GM12878 (cell line): ENCODE results near the gene CAP2. TPM values are rescaled to one million over a fixed set of nuclear protein-coding genes. Genes with fewer than 3 reads are reported as not detected.

ENCODE experiments used
- ATAC-seq: fragments of 200-7000 bp; cut with Tn5 transposase; 3 replicates; pipeline ENCODE4 v1.9.1; 2020; ENCODE audit warnings: mild to moderate bottlenecking, moderate library complexity
- BruUV-seq: library from RNA; stranded (reverse); fragments of 400-500 nt; replicated peaks from 2 replicates; lab custom pipeline; 2021; lab: Mats Ljungman, UMichigan
- CTCF ChIA-PET: fragments of 300-600 bp; sonication (Branson Sonifier 250); formaldehyde crosslinking; extraction: SDS; loops from one replicate; lab custom pipeline; 2021; ENCODE audit warnings: inconsistent platforms; lab: Yijun Ruan, JAX
- POLR2A ChIA-PET: fragments of 350-600 bp; formaldehyde crosslinking; extraction: SDS; loops from one replicate; lab custom pipeline; 2021; ENCODE audit warnings: inconsistent platforms; lab: Charles Lee
- RAD21 ChIA-PET: fragments of 300-600 bp; sonication (Branson Sonifier 250); formaldehyde crosslinking; loops from one replicate; lab custom pipeline; 2023; ENCODE audit warnings: antibody characterized with exemption; ENCODE audit not compliant: unreplicated experiment; lab: Charles Lee
- SMC1A ChIA-PET: fragments of 300-600 bp; sonication (Branson Sonifier 250); formaldehyde crosslinking; loops from one replicate; lab custom pipeline; 2023; ENCODE audit not compliant: unreplicated experiment, uncharacterized antibody; lab: Charles Lee
- DNase-seq: peaks from one replicate; pipeline ENCODE4 v3.0.0-alpha.2; 2011; ENCODE audit warnings: low read depth, low spot score
- FAIRE-seq: peaks from 3 replicates; lab custom pipeline; 2011; peaks lifted over from hg19 to GRCh38; lab: Jason Lieb, UNC
- H2AFZ ChIP-seq: 2 replicates; pipeline ENCODE4 v1.6.0; 2011; ENCODE audit warnings: low read depth, low read length, control low read depth; ENCODE audit not compliant: control insufficient read depth
- H3K27ac ChIP-seq: 2 replicates; pipeline ENCODE4 v1.5.1; 2011; ENCODE audit warnings: control low read depth; ENCODE audit not compliant: control insufficient read depth, insufficient read depth
- H3K27me3 ChIP-seq, 2 experiments: replicated peaks in 1 of 2; 2 replicates each; pipeline versions ENCODE4 v1.6.0 to v1.6.1; 2011; ENCODE audit warnings: low read length in 1 of 2; ENCODE audit not compliant: control insufficient read depth in 2 of 2, insufficient read depth in 2 of 2
- H3K36me3 ChIP-seq, 2 experiments: 2 replicates each; pipeline ENCODE4 v1.5.1; 2011; ENCODE audit warnings: low read length in 1 of 2; ENCODE audit not compliant: control insufficient read depth in 2 of 2, insufficient read depth in 2 of 2
- H3K4me1 ChIP-seq: 2 replicates; pipeline ENCODE4 v1.6.1; 2011; ENCODE audit warnings: mild to moderate bottlenecking, low read length, moderate library complexity, mixed read lengths; ENCODE audit not compliant: control insufficient read depth, insufficient read depth
- H3K4me2 ChIP-seq: 2 replicates; pipeline ENCODE4 v1.6.0; 2011; ENCODE audit warnings: control low read depth; ENCODE audit not compliant: control insufficient read depth, insufficient read depth
- H3K4me3 ChIP-seq: fragments of 200-600 bp; sonication (generic); 2 replicates; pipeline ENCODE4 v1.5.1; 2016
- H3K79me2 ChIP-seq: 2 replicates; pipeline ENCODE4 v1.6.0; 2011; ENCODE audit warnings: low read length; ENCODE audit not compliant: control insufficient read depth, insufficient read depth
- H3K9ac ChIP-seq: 2 replicates; pipeline ENCODE4 v1.8.0; 2011; ENCODE audit warnings: low read length, control low read depth, mixed read lengths; ENCODE audit not compliant: control insufficient read depth, insufficient read depth
- H3K9me3 ChIP-seq: replicated peaks from 3 replicates; pipeline ENCODE4 v1.5.1; 2011; ENCODE audit warnings: mild to moderate bottlenecking, low read length; ENCODE audit not compliant: control insufficient read depth, insufficient read depth
- H4K20me1 ChIP-seq: 2 replicates; pipeline ENCODE4 v1.6.0; 2011; ENCODE audit not compliant: control insufficient read depth, insufficient read depth
- BHLHE40 ChIP-seq, 2 experiments: fragments of 450-650 bp in 1 of 2; IDR thresholded peaks; 2 replicates each; pipeline ENCODE4 v1.6.1; 2011 to 2017; ENCODE audit warnings: low read depth in 2 of 2, borderline replicate concordance in 1 of 2, improper control_type of control experiment in 1 of 2, low read length in 1 of 2, mild to moderate bottlenecking in 1 of 2
- CHD1 ChIP-seq: IDR thresholded peaks from 2 replicates; pipeline ENCODE4 v1.6.1; 2012; ENCODE audit warnings: low read depth, low read length, improper control_type of control experiment
- CREM ChIP-seq: IDR thresholded peaks from 2 replicates; pipeline ENCODE4 v1.6.1; 2014; ENCODE audit warnings: antibody characterized with exemption, low read depth
- ESRRA ChIP-seq: IDR thresholded peaks from 2 replicates; pipeline ENCODE4 v1.6.1; 2012; ENCODE audit warnings: mild to moderate bottlenecking, low read length, improper control_type of control experiment
- FOS ChIP-seq: IDR thresholded peaks from 3 replicates; pipeline ENCODE4 v1.6.1; 2011; ENCODE audit warnings: borderline replicate concordance; ENCODE audit not compliant: insufficient read length; ENCODE audit errors: extremely low read depth
- IKZF2 ChIP-seq, 2 experiments: fragments of 450-650 bp; IDR thresholded peaks; 2 replicates each; pipeline ENCODE4 v1.6.1; 2017; ENCODE audit warnings: mild to moderate bottlenecking in 2 of 2, moderate library complexity in 2 of 2
- NBN ChIP-seq: fragments of 450-650 bp; IDR thresholded peaks from 2 replicates; pipeline ENCODE4 v1.6.1; 2016
- NFYB ChIP-seq: IDR thresholded peaks from 2 replicates; pipeline ENCODE4 v1.6.1; 2011; ENCODE audit warnings: low read depth, mild to moderate bottlenecking, low read length, improper control_type of control experiment, moderate library complexity; ENCODE audit not compliant: insufficient read depth
- RELA ChIP-seq: fragments of 450-650 bp; IDR thresholded peaks from 2 replicates; pipeline ENCODE4 v1.8.0; 2014; ENCODE audit warnings: borderline replicate concordance; ENCODE audit not compliant: partially characterized antibody
- RFX5 ChIP-seq: IDR thresholded peaks from 2 replicates; pipeline ENCODE4 v1.6.1; 2011; ENCODE audit warnings: low read depth, low read length, improper control_type of control experiment
- SIX5 ChIP-seq: IDR thresholded peaks from 2 replicates; pipeline ENCODE4 v1.6.1; 2011; ENCODE audit warnings: mild to moderate bottlenecking, low read depth, low read length, moderate library complexity; ENCODE audit not compliant: severe bottlenecking
- SMAD5 ChIP-seq: IDR thresholded peaks from 2 replicates; pipeline ENCODE4 v1.6.1; 2016; ENCODE audit warnings: antibody characterized with exemption, low read depth
- SUPT20H ChIP-seq: IDR thresholded peaks from 2 replicates; pipeline ENCODE4 v1.6.1; 2011; ENCODE audit warnings: low read depth, mild to moderate bottlenecking, low read length, moderate library complexity, borderline replicate concordance; ENCODE audit not compliant: control insufficient read depth
- YBX1 ChIP-seq: fragments of 450-650 bp; IDR thresholded peaks from 2 replicates; pipeline ENCODE4 v1.6.1; 2016; ENCODE audit warnings: antibody characterized with exemption
- ZNF274 ChIP-seq: IDR thresholded peaks from one replicate; pipeline ENCODE4 v1.8.0; 2011; ENCODE audit not compliant: insufficient read length, insufficient read depth
- WGBS: methylation state at CpG from one replicate; pipeline ENCODE4 v1.1.6; 2016; ENCODE audit warnings: low lambda C conversion rate; ENCODE audit not compliant: insufficient replicate concordance, insufficient coverage; ENCODE audit errors: missing lambda C conversion rate; 5-methylcytosine and 5-hydroxymethylcytosine counted together
- in situ Hi-C: fragments of 300-500 bp; cut with MboI; formaldehyde crosslinking; loops from 9 replicates; pipeline ENCODE4 v1.14.3; 2018; ENCODE audit warnings: mixed read lengths
- intact Hi-C: fragments of 100-400 bp; cut with micrococcal nuclease; formaldehyde crosslinking; loops from one replicate; pipeline ENCODE4 v1.14.2; 2022; ENCODE audit not compliant: unreplicated experiment
- polyA plus RNA-seq, 11 experiments: library from polyadenylated mRNA; depleted of rRNA in 4 of 11; unstranded in 6 of 11; stranded (reverse) in 5 of 11; fragments of >200 nt; fragmentation: Nextera tagmentation in 4 of 11; fragmentation: Illumina TruSeq in 1 of 11; extraction: Ambion mirVana in 4 of 11; extraction: Trizol in 1 of 11; gene quantifications; 1 replicate in 1 of 11; 2 replicates in 10 of 11; pipeline versions ENCODE4 v1.2.1 to v1.2.3, GENCODE V29; 2011 to 2016; ENCODE audit warnings: inconsistent platforms in 2 of 11, missing spikeins in 2 of 11, low read depth in 1 of 11
- total RNA-seq, 4 experiments: library from RNA; depleted of rRNA in 3 of 4; stranded (reverse); fragments of >200 nt in 3 of 4; fragmentation: Illumina TruSeq in 1 of 4; extraction: Trizol in 1 of 4; gene quantifications; 2 replicates each; pipeline versions ENCODE4 v1.2.1 to v1.2.3, GENCODE V29; 2013 to 2021
- TF ChIP-seq, protein P1 (sequence below): fragments of 450-650 bp; conservative IDR thresholded peaks from 2 replicates; pipeline ENCODE4 v1.6.1; 2017; ENCODE audit warnings: mild to moderate bottlenecking, moderate library complexity
- TF ChIP-seq, protein P2 (sequence below): fragments of 450-650 bp; IDR thresholded peaks from 2 replicates; pipeline ENCODE4 v1.6.1; 2014; ENCODE audit warnings: mild to moderate bottlenecking
- TF ChIP-seq, protein P3 (sequence below), 3 experiments: IDR thresholded peaks in 2 of 3; conservative IDR thresholded peaks in 1 of 3; 2 replicates each; pipeline ENCODE4 v1.5.1; 2011; ENCODE audit warnings: low read depth in 3 of 3, low read length in 3 of 3, mild to moderate bottlenecking in 3 of 3, control low read depth in 2 of 3, moderate library complexity in 2 of 3, inconsistent platforms in 1 of 3, mixed read lengths in 1 of 3; ENCODE audit not compliant: control insufficient read depth in 2 of 3, insufficient read depth in 1 of 3; ENCODE audit errors: extremely low read depth in 1 of 3
- TF ChIP-seq, protein P4 (sequence below): IDR thresholded peaks from 2 replicates; pipeline ENCODE4 v1.6.1; 2011; ENCODE audit warnings: mild to moderate bottlenecking, low read depth, low read length, moderate library complexity; ENCODE audit not compliant: insufficient replicate concordance

Gene CAP2
- total and polyA plus RNA-seq, 10 of the 15 experiments (the other 5 are each of a cell fraction or from before 2014, with no cell fraction given), result 0.10 to 2.0 (median 0.15) TPM; not detected in 7

DNA sequence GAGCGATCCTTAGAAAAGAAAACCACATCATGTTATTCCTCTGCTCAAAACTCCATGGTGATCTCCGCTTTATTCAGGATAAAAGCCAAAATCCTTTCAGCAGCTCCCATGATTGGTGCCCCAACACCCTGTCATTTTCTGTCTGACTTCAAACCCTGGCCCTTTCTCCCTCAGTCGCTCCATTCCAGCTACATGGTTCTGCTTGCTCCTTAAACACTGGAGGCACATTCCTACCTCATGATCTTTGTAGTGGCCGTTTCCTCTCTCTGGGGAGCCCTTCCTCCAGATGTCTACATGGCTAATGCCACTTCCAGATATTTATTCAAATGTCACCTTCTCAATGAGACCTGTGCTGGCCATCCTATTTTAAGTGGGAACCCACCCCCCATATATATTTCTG, 100.8 kb downstream of the CAP2 start:
- no TSS peak for BruUV-seq
- Histone ChIP-seq H3K4me2 (no peak overlapping the region), H3K27me3 (0 out of 4 replicates have a peak, but pooled peaks cover 0 to 1% of the 10 kb centered on the region in 2 experiments), H3K4me1 (no peaks in the 10 kb centered on the region), H3K4me3 (no peak overlapping the region), H3K36me3 (no peaks in the 10 kb centered on the region), H3K79me2 (no peaks in the 10 kb centered on the region), H4K20me1 (no peaks in the 10 kb centered on the region), H3K27ac (no peak overlapping the region), H2AFZ (no peak overlapping the region), H3K9me3 (no peaks in the 10 kb centered on the region), H3K9ac (no peak overlapping the region)
- 2% methylated on average over 4 of the region's 4 CpGs for WGBS
- SMC1A ChIA-PET, result interaction anchor here (0.6 to 3.1 kb wide), 6 partner anchors 8 to 89 kb away, joined by 3 to 16 read pairs (median 3); no protein-coding TSS in a partner anchor
- DNase-seq, result no peak
- no peak for TF ChIP-seq IKZF2 (IDR thresholded peaks at IDR 0.05)
- TF ChIP-seq NBN, result no peak
- no peak for TF ChIP-seq CREM
- no peak for TF ChIP-seq YBX1
- TF ChIP-seq SIX5, result no peak
- TF ChIP-seq FOS, result no peak
- TF ChIP-seq, protein P1, sequence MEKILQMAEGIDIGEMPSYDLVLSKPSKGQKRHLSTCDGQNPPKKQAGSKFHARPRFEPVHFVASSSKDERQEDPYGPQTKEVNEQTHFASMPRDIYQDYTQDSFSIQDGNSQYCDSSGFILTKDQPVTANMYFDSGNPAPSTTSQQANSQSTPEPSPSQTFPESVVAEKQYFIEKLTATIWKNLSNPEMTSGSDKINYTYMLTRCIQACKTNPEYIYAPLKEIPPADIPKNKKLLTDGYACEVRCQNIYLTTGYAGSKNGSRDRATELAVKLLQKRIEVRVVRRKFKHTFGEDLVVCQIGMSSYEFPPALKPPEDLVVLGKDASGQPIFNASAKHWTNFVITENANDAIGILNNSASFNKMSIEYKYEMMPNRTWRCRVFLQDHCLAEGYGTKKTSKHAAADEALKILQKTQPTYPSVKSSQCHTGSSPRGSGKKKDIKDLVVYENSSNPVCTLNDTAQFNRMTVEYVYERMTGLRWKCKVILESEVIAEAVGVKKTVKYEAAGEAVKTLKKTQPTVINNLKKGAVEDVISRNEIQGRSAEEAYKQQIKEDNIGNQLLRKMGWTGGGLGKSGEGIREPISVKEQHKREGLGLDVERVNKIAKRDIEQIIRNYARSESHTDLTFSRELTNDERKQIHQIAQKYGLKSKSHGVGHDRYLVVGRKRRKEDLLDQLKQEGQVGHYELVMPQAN, result no peak
- TF ChIP-seq SUPT20H, result no peak
- TF ChIP-seq, protein P2, sequence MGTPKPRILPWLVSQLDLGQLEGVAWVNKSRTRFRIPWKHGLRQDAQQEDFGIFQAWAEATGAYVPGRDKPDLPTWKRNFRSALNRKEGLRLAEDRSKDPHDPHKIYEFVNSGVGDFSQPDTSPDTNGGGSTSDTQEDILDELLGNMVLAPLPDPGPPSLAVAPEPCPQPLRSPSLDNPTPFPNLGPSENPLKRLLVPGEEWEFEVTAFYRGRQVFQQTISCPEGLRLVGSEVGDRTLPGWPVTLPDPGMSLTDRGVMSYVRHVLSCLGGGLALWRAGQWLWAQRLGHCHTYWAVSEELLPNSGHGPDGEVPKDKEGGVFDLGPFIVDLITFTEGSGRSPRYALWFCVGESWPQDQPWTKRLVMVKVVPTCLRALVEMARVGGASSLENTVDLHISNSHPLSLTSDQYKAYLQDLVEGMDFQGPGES, result no peak
- TF ChIP-seq BHLHE40 (IDR thresholded peaks at IDR 0.05; ENCODE audit: borderline replicate concordance in 1 of 2, low read depth in 2 of 2, low read length in 1 of 2), result no peak
- no peak for TF ChIP-seq ZNF274
- TF ChIP-seq CHD1, result no peak
- TF ChIP-seq, protein P3, sequence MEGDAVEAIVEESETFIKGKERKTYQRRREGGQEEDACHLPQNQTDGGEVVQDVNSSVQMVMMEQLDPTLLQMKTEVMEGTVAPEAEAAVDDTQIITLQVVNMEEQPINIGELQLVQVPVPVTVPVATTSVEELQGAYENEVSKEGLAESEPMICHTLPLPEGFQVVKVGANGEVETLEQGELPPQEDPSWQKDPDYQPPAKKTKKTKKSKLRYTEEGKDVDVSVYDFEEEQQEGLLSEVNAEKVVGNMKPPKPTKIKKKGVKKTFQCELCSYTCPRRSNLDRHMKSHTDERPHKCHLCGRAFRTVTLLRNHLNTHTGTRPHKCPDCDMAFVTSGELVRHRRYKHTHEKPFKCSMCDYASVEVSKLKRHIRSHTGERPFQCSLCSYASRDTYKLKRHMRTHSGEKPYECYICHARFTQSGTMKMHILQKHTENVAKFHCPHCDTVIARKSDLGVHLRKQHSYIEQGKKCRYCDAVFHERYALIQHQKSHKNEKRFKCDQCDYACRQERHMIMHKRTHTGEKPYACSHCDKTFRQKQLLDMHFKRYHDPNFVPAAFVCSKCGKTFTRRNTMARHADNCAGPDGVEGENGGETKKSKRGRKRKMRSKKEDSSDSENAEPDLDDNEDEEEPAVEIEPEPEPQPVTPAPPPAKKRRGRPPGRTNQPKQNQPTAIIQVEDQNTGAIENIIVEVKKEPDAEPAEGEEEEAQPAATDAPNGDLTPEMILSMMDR (IDR thresholded peaks at IDR 0.05 in 2 of 3, conservative IDR thresholded peaks at IDR 0.05 in 1 of 3; ENCODE audit: control insufficient read depth in 2 of 3, extremely low read depth in 1 of 3, insufficient read depth in 1 of 3, low read depth in 3 of 3, low read length in 3 of 3), result no peak
- TF ChIP-seq ESRRA, result no peak
- no peak for TF ChIP-seq RELA
- no peak for TF ChIP-seq RFX5
- TF ChIP-seq, protein P4, sequence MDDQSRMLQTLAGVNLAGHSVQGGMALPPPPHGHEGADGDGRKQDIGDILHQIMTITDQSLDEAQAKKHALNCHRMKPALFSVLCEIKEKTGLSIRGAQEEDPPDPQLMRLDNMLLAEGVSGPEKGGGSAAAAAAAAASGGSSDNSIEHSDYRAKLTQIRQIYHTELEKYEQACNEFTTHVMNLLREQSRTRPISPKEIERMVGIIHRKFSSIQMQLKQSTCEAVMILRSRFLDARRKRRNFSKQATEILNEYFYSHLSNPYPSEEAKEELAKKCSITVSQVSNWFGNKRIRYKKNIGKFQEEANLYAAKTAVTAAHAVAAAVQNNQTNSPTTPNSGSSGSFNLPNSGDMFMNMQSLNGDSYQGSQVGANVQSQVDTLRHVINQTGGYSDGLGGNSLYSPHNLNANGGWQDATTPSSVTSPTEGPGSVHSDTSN, result no peak
- no peak for TF ChIP-seq SMAD5
- no peak for TF ChIP-seq NFYB
- FAIRE-seq, result no peak
- POLR2A ChIA-PET, result no interaction called here
- in situ Hi-C loops (no loop called here), intact Hi-C loops (no loop called here)
- no peak for ATAC-seq
- CTCF ChIA-PET, result interaction anchor here (3.8 kb wide), 1 partner anchor 10 kb away, joined by 19 read pairs; no protein-coding TSS in a partner anchor
- RAD21 ChIA-PET, result interaction anchor here (0.6 to 1.1 kb wide), 2 partner anchors 10 to 185 kb away, joined by 3 to 4 read pairs; no protein-coding TSS in a partner anchor
